Mucosa of gallbladder (tissue), 1 donor: ENCODE measurements around the gene EXOC3L1. TPM values are rescaled to one million over a fixed set of nuclear protein-coding genes. Genes with fewer than 3 reads are reported as not detected.
A peak's percentile ranks its signal among the peaks of the same experiment; 100 is the strongest.

ENCODE experiments used
- DNase-seq: peaks from one replicate; pipeline ENCODE4 v3.0.0-alpha.2; 2020; ENCODE audit warnings: low spot score
- total RNA-seq: library from RNA; stranded (reverse); gene quantifications from one replicate; pipeline ENCODE4 v1.2.1, GENCODE V29; 2021
- donor health status: DM: no; HTN: no; CAD: no.

The EXOC3L1 gene
- total RNA-seq, 1 donor from 2014 or later, result 3.2 TPM

- no peak for DNase-seq
These were observed 7.8 kb upstream of the EXOC3L1 start for GRCh38 chr16:67197704-67198103.

GRCh38 chr16:67196881-67197280 is 6.9 kb upstream of the EXOC3L1 start:
- no peak for DNase-seq

- no peak for DNase-seq
These were observed 5.7 kb upstream of the EXOC3L1 start for GRCh38 chr16:67195676-67196075.

GRCh38 chr16:67194260-67194659 is 4.3 kb upstream of the EXOC3L1 start:
- no peak for DNase-seq

- DNase-seq, result no peak
These were observed 3.6 kb upstream of the EXOC3L1 start for GRCh38 chr16:67193536-67193935.

- DNase-seq, result no peak
These were observed 2.9 kb upstream of the EXOC3L1 start for GRCh38 chr16:67192781-67193361.

- DNase-seq, result peak; percentile 91
These were observed 2.2 kb upstream of the EXOC3L1 start, which contains the start of gene E2F4 for GRCh38 chr16:67191995-67192681. TSS of gene E2F4 (plus strand) at chr16:67192155. CDS start at chr16:67192228, 73 bp downstream.

GRCh38 chr16:67191411-67191994 is 1.6 kb upstream of the EXOC3L1 start:
- DNase-seq, result no peak

GRCh38 chr16:67190448-67191399 is 788 bp upstream of the EXOC3L1 start:
- no peak for DNase-seq

- DNase-seq, result no peak
These were observed 1.1 kb downstream of the EXOC3L1 start for GRCh38 chr16:67188798-67189197.

- no peak for DNase-seq
These were observed 1.6 kb downstream of the EXOC3L1 start for GRCh38 chr16:67188323-67188722.

GRCh38 chr16:67187175-67187890 is 2.6 kb downstream of the EXOC3L1 start:
- no peak for DNase-seq

GRCh38 chr16:67186550-67186950 is 3.4 kb downstream of the EXOC3L1 start:
- no peak for DNase-seq

- no peak for DNase-seq
These were observed 4.2 kb downstream of the EXOC3L1 start for GRCh38 chr16:67185651-67186134.

GRCh38 chr16:67184995-67185650 is 4.8 kb downstream of the EXOC3L1 start:
- DNase-seq, result peak; percentile 92

GRCh38 chr16:67184453-67184994 is 5.4 kb downstream of the EXOC3L1 start:
- DNase-seq, result no peak

GRCh38 chr16:67183627-67184452 is 6.1 kb downstream of the EXOC3L1 start, which contains the start of gene MATCAP1:
TSS of gene MATCAP1 (minus strand) at chr16:67183963. CDS start at chr16:67180610, 3,353 bp downstream.
- DNase-seq, result peak; percentile 94

GRCh38 chr16:67183284-67183626 is 6.7 kb downstream of the EXOC3L1 start:
- DNase-seq, result no peak

- no peak for DNase-seq
These were observed 7.6 kb downstream of the EXOC3L1 start for GRCh38 chr16:67182288-67182687.
